Stimulated activated naive CD8-positive, alpha-beta T cell treated with anti-CD3 and anti-CD28 coated beads, Interleukin-15, Interleukin-2, amounts not matched to agents 100 ng/mL and 50 ng/mL, for 24 hours (primary cell): ENCODE data around the gene GATA2.
A peak's percentile ranks its signal among the peaks of the same experiment; 100 is the strongest.

Source experiments
- H3K27ac Mint-ChIP-seq: one replicate; pipeline ENCODE4 v1.8.0; 2021; ENCODE audit warnings: mild to moderate bottlenecking, mixed read lengths
- H3K27me3 Mint-ChIP-seq: one replicate; pipeline ENCODE4 v1.8.0; 2021; ENCODE audit warnings: mixed read lengths
- H3K36me3 Mint-ChIP-seq: one replicate; pipeline ENCODE4 v1.8.0; 2021; ENCODE audit warnings: low read depth, mixed read lengths
- H3K4me1 Mint-ChIP-seq: one replicate; pipeline ENCODE4 v1.8.0; 2021; ENCODE audit warnings: low read depth, mixed read lengths
- H3K4me3 Mint-ChIP-seq: one replicate; pipeline ENCODE4 v1.8.0; 2021; ENCODE audit warnings: mild to moderate bottlenecking, mixed read lengths
- H3K9me3 Mint-ChIP-seq: one replicate; pipeline ENCODE4 v1.8.0; 2021; ENCODE audit warnings: mixed read lengths

Gene GATA2

DNA sequence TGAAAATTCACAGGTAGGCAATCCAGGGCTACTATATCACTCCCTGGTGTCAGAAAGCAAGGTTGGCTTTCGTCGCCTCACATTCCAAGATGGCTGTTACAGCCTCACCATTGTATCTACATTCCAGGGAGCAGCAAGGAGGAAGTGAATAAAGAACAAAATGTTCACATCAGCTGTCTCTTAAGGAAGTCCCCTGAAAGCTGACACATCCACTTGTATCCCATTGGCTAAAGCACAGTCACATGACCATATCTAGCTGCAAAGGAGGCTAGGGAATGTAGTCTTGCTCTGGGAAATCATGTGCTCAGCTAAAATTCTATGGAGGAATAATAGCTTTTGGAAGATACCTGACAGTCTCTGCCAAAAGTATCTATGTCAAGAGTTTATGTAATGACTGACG is 12.8 kb upstream of the GATA2 start:
- Mint-ChIP-seq H3K4me1 (no peaks in the 10 kb centered on the region), H3K36me3 (no peaks in the 10 kb centered on the region), H3K9me3 (no peaks in the 10 kb centered on the region), H3K27ac (no peak overlapping the region), H3K4me3 (no peak overlapping the region), H3K27me3 (peaks cover 31% of the 10 kb centered on the region)

DNA sequence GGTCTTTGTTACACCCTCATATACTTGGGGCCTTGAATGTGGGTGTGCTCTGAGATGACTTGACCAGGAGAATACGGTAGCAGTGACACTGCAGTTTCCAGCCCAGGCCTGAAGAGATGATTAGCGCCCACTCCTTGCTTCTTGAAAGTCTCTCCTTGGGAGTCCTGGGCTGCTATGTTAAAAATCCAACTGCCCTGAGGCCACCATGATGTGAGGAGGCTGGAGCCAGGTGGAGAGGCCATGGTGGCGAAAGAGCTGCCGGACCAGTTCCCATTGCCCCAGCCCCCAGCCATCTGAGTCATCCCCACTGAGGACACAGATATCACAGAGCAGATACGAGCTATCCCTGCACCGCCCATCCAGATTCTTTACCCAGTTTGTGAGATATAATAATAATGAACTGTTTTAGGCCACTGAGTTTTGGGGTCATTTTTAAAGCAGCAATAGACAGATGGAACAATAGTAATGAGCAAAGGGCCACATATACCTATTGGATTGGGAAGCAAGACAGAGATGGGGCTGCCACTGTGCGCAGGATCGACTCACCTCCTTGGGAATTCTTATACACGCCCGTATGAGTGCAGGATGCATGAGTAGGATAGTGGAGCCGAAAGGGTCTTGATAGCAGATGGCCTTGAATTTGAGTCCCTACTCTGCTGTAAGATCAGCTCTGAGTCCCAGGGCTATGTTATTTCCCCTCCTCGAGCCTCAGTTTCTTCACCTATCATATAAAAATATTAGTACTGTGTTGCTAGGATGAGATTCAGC is 12.1 kb upstream of the GATA2 start:
- Mint-ChIP-seq H3K27me3 (peaks cover 28% of the 10 kb centered on the region), H3K27ac (no peak overlapping the region), H3K4me1 (no peaks in the 10 kb centered on the region), H3K9me3 (no peaks in the 10 kb centered on the region), H3K36me3 (no peaks in the 10 kb centered on the region), H3K4me3 (no peak overlapping the region)

DNA sequence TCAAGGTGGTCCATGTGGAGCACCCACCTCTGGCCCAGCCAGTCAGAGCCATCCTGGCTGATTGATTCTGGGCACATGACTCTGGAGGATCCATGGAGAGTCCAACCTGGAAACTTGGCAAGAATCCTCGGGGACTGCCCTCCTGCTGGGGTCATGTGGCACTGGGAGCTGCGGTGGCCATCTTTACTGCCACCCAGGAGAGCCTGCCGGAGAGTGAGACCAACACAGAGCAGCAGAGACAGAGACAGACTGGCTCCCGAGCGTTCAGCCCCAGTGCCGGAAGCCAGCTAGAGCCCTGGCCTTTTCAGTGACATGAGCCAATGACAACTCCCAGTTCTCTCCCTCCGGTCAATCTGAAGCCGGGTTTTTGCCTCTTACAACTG is 11.5 kb upstream of the GATA2 start:
- no peak overlapping the region for H3K27ac Mint-ChIP-seq
- H3K4me1 Mint-ChIP-seq, result no peaks in the 10 kb centered on the region
- H3K9me3 Mint-ChIP-seq, result no peaks in the 10 kb centered on the region
- H3K36me3 Mint-ChIP-seq, result no peaks in the 10 kb centered on the region
- H3K4me3 Mint-ChIP-seq, result no peak overlapping the region
- peaks cover 31% of the 10 kb centered on the region for H3K27me3 Mint-ChIP-seq

DNA sequence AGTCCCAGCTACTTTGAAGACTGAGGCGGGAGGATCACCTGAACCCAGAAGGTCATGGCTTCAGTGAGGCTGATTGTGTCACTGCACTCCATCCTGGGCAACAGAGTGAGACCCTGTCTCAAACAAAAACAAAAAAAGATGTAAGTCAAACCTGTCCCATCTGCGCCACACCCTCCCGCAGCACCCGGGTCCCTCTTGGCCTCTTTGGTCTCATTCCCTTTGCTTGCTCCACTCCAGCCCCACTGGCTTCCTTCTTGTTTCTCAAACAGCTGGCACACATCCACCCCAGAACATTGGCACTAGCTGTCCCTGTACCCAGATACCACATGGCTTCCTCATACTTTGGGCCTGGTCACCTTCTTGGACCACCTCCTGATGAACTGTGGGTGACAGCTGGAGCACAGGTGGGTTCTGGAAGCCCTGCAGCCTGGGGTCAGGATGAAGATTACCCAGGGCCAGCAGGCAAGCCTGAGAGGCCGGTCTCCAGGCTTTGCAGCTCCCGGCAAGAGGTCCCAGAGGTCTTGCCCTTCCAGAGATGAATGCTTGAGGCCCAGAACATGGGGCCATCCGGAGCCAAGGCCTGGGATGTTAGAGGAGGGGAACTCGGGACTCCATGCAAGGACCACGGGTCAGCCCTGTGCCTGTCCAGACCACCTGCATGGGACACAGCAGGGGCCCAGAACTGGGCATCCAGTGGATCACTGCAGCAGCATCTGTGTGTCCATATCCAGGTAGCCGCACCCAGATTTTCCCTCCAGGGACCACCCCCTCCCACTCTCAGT is 10.9 kb upstream of the GATA2 start:
- Mint-ChIP-seq H3K27me3 (peaks cover 29% of the 10 kb centered on the region), H3K36me3 (no peaks in the 10 kb centered on the region), H3K4me1 (no peaks in the 10 kb centered on the region), H3K9me3 (no peaks in the 10 kb centered on the region), H3K4me3 (no peak overlapping the region), H3K27ac (no peak overlapping the region)

DNA sequence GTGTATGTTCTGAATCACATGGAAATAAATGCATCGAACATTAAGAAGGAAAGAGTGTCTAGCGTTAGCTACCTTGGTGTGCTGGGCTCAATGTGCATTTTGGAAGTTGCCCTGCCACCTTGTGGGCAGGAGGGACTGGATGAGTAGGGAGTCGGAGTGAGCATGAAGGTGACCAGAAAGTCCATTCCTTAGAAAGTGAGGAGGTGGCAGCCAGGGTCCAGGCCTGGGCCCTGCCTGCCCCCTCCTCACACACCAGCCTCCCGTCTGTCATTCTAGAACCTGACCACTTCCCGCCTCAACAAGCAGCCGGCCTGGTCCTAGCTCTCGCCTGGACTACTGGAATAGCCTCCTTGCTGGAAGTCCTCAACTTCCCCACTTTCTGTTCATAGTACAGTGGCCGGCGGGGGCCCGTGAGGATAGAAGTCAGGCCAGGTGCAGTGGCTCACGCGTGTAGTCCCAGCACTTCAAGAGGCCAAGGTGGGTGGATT is 10.2 kb upstream of the GATA2 start:
- no peak overlapping the region for H3K27ac Mint-ChIP-seq

DNA sequence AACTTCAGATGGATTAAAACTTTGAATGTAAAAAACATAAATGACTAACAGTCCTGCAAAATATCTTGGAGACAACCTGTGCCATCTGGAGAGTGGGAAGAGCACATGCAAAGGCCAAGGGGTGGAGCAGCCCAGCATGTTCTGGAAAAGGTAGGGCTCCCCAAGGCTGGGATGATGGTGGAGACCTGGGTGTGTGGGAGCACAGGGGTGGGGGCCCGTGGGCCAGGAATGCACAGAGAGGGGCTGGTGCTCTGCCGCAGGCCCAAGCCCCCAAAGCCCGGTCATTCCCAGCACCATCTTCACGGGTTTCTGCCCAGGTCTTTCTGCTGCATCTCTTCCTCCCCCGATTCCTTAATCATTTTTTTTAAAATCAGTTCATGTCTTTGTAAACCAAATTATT is 9.7 kb upstream of the GATA2 start:
- no peak overlapping the region for H3K4me3 Mint-ChIP-seq

More for the DNA sequence above, 10.2 kb upstream of the GATA2 start:
- no peaks in the 10 kb centered on the region for H3K36me3 Mint-ChIP-seq
- H3K4me1 Mint-ChIP-seq, result no peaks in the 10 kb centered on the region
- H3K4me3 Mint-ChIP-seq, result no peak overlapping the region
- H3K27me3 Mint-ChIP-seq, result peaks cover 32% of the 10 kb centered on the region
- no peaks in the 10 kb centered on the region for H3K9me3 Mint-ChIP-seq

DNA sequence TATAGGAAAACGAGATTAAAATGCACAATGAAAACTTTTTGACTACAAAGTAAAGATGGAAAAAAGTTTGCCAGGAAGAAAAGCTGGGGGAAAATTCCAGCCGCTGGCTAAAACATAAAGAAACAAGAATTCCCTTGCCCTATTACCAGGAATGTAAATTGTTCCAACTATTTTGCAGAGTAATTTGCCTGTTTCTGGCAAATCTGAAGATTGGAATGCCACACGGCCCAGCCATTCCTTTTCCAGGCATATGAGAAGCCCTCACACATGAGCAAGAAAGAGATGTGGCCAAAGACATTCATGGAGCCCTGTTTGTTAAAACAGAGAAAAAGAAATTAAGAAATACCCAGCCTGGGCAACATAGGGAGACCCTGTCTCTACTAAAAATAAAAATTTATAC is 8.4 kb upstream of the GATA2 start:
- H3K9me3 Mint-ChIP-seq, result no peaks in the 10 kb centered on the region
- no peaks in the 10 kb centered on the region for H3K36me3 Mint-ChIP-seq
- H3K27me3 Mint-ChIP-seq, result peaks cover 30% of the 10 kb centered on the region
- H3K27ac Mint-ChIP-seq, result no peak overlapping the region
- no peak overlapping the region for H3K4me3 Mint-ChIP-seq
- no peaks in the 10 kb centered on the region for H3K4me1 Mint-ChIP-seq

More for the DNA sequence above, 9.7 kb upstream of the GATA2 start:
- Mint-ChIP-seq H3K9me3 (no peaks in the 10 kb centered on the region), H3K27me3 (peaks cover 30% of the 10 kb centered on the region), H3K27ac (no peak overlapping the region), H3K4me1 (no peaks in the 10 kb centered on the region), H3K36me3 (no peaks in the 10 kb centered on the region)

DNA sequence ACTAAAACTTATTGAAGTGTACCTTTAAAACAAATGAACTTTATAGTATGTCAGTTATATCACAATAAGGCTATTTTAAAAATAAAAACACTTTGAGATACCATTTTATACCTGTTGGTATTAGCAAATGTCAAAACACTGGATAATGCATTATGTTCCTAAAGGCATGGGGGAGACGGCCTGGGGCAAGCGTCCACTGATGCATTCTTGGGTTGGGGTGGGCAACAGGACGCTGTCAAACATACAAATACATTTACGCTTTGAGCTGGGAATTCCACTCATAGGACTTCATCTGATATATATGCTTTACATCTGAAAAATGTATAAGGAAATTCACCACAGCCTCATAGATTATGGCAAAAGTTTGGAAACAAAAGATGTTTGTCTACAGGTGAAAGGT is 7.6 kb upstream of the GATA2 start:
- Mint-ChIP-seq H3K27ac (no peak overlapping the region), H3K27me3 (peaks cover 38% of the 10 kb centered on the region), H3K9me3 (no peaks in the 10 kb centered on the region)

DNA sequence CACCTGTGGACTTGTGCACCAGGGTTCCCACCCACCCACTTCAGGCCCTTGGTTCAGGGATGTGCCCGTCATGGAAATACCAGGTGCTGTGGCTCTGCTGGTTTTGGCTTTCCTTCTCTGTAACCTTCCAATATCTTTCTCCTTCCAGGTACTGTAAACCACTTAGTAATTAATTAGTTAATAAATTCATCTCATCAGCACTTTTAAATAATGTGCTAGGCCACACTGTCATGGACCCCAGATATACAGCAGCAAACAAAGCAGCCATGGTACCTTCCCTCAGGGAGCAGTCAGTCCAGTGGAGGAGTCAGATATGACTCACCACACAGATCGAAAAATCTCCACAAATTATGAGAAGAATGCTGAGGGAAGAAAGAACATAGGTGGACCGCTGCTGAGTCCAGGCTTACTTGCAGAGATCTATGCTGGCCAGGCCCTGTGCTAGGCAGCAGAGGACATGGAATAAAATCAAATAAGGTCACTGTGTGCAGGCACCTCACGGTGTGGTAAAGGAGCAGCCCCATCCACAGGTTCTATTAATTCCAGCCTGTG is 6.8 kb upstream of the GATA2 start:
- no peak overlapping the region for H3K4me3 Mint-ChIP-seq
- no peak overlapping the region for H3K27ac Mint-ChIP-seq
- H3K9me3 Mint-ChIP-seq, result no peaks in the 10 kb centered on the region
- no peaks in the 10 kb centered on the region for H3K4me1 Mint-ChIP-seq
- H3K27me3 Mint-ChIP-seq, result peaks cover 45% of the 10 kb centered on the region
- H3K36me3 Mint-ChIP-seq, result no peaks in the 10 kb centered on the region

More for the DNA sequence above, 7.6 kb upstream of the GATA2 start:
- Mint-ChIP-seq H3K4me1 (no peaks in the 10 kb centered on the region), H3K36me3 (no peaks in the 10 kb centered on the region), H3K4me3 (no peak overlapping the region)

DNA sequence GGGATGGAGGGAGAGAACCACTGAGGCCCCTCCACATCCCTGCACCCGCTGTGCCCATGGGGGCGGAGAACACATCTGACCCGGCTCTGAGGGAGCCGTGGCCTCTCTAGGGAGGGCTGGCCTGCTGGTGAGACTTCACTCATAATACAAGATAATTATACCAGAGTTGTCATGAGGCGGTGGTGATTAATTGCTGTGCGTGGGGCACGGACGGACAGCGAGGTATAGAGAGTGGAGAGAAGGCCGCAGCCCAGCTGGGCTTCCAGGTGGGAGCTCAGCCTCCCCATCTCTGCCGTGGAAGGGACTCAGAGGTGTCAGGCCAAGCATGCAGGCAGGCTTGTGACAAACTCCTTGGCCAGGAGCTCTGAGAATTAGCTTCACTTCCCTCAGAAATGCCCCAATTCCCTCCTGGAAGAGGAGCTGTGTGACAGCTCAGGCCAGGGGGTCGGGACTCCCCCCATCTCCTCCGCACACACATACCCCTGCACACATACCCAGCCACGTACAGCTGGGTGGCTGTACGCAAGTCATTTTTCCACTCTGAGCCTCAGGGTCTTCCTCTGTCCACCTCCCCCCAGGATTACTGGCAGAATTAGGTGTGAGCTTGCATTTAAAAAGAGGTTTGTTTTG is 6.0 kb upstream of the GATA2 start:
- H3K27ac Mint-ChIP-seq, result no peak overlapping the region
- peak overlapping the region; percentile 47 for H3K4me3 Mint-ChIP-seq
- no peaks in the 10 kb centered on the region for H3K4me1 Mint-ChIP-seq
- H3K36me3 Mint-ChIP-seq, result no peaks in the 10 kb centered on the region
- H3K9me3 Mint-ChIP-seq, result no peaks in the 10 kb centered on the region
- peaks cover 52% of the 10 kb centered on the region for H3K27me3 Mint-ChIP-seq

DNA sequence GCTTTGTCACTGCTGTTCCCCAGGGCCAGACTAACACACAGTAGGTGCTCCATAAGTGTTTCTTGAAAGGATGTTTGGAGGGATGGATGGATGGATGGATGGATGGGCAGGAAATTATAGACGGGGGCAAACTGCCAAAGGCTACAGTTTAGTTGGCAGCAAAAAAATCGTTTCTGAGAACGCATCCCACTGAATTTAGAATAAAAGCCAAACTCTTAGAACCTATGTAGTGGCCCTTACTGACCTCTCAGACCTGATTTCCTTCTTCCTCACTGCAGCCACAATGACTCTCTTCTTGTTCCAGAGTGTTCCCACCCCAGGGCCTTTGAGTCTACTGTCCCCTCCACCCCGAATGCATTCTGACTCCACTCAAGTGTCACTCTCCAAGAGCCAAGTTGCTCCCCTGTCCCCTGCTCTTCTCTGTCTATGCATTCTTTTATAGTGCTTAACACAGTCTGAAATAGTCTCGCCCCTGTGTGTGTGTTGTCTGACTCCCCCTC is 5.2 kb upstream of the GATA2 start:
- peak overlapping the region; percentile 47 for H3K4me3 Mint-ChIP-seq
- no peak overlapping the region for H3K27ac Mint-ChIP-seq
- peaks cover 4% of the 10 kb centered on the region for H3K4me1 Mint-ChIP-seq
- H3K36me3 Mint-ChIP-seq, result no peaks in the 10 kb centered on the region
- H3K9me3 Mint-ChIP-seq, result no peaks in the 10 kb centered on the region
- H3K27me3 Mint-ChIP-seq, result peaks cover 59% of the 10 kb centered on the region

DNA sequence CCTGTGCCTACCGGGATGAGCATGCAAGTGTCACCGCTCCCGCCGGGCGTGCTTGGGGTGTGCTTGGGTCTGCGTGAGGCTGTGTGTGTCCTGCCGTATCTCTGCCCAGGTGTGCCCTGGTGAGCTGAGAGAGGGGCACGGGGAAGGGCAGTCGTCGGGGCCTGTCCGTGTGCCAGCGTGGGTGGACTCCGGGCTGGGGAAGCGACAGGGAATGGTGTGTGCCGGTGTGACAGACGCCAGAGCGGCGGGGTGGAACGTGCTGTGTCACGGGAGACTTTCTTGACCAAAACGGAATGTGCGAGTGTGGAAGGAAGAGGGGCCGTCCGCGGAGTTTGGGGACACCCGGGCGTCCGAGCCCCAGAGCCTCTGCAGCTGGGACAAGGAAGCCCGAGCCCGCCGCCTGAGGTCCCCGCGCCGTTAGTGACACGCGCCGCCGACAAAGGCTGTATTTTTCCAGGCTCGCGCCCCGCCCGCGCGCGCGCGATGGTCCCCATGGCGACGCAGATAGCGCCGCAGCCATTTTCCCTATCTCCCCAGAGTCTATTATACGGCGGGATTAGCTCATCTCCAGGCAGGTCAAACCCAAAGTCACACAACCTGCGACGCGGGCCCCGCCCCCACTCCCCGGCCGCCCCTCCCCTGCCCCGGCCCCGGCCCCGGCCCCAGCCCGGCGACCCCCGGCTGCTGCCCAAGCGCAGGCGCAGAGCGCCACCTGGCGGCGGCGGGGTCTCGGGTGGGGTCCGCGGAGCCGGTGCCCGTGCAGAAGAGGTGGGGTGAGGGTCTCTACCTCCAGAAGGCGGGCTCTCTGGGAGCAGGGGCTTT is 4.5 kb upstream of the GATA2 start:
- Mint-ChIP-seq H3K27ac (no peak overlapping the region), H3K27me3 (peaks cover 57% of the 10 kb centered on the region), H3K9me3 (no peaks in the 10 kb centered on the region), H3K4me1 (peaks cover 4% of the 10 kb centered on the region), H3K36me3 (no peaks in the 10 kb centered on the region), H3K4me3 (peak overlapping the region; percentile 73)

DNA sequence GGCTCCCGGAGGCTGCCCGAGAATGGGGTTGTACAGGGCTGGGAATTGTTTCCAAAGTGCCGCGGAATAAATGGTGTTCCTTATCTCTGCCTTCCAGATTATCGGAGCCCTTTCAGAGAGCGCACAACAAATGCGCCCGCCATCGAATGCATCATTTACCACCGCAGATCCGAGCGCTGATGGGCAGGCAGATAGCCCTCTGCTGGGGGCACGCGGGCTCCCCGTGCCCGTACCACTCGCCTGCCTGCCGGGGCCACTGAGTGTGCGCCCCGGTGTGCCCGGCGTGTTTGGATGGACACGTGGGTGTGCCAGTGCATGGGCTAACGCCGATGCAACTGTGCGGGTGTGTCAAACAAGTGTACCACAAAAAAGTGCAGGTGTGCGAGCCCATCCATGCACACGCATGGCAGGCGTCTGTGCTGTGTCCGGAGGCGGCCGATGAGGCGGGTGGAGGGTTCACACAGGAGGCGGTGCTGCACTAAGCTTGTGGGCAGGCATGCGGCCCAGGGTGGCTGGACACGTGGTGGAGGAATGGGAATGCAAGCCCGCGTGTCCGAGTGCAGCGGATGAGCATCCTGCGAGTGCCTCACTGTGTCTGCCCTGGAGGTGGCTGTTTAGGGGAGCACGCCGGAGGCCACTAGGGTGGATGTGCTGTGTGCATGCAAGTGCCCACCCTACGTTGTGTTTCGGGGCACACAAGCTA is 3.8 kb upstream of the GATA2 start:
- H3K36me3 Mint-ChIP-seq, result no peaks in the 10 kb centered on the region
- H3K27me3 Mint-ChIP-seq, result peaks cover 57% of the 10 kb centered on the region
- no peak overlapping the region for H3K27ac Mint-ChIP-seq

More for the DNA sequence above, 3.8 kb upstream of the GATA2 start:
- Mint-ChIP-seq H3K4me1 (peaks cover 8% of the 10 kb centered on the region), H3K4me3 (peak overlapping the region; percentile 73), H3K9me3 (no peaks in the 10 kb centered on the region)
